ENCODE data around the gene CER1. TPM values are rescaled to one million over a fixed set of nuclear protein-coding genes. Genes with fewer than 3 reads are reported as not detected.

Gene CER1
- total and polyA plus RNA-seq, 2 donors (not counting 3 experiments of a cell fraction or from before 2014, with no cell fraction given), result 0.06 TPM; not detected in 1

GRCh38 chr9:14741369-14741768 lies 18.8 kb upstream of the CER1 start:
- no TSS peak for BruUV-seq (replicated peaks)
- no peak for DNase-seq (ENCODE audit: low read depth, low spot score)
- Histone ChIP-seq H3K4me1 (ENCODE audit: control insufficient read depth, extremely low read depth, insufficient read depth, low read length) (peaks cover 13% of the 10 kb centered on the region), H3K9me3 (replicated peaks; ENCODE audit: control insufficient read depth, insufficient read depth, low read length) (no peaks in the 10 kb centered on the region), H3K36me3 (ENCODE audit: control insufficient read depth in 2 of 2, extremely low read depth in 1 of 2, insufficient read depth in 2 of 2, low read length in 2 of 2) (no peaks in the 10 kb centered on the region), H4K20me1 (replicated peaks; ENCODE audit: control insufficient read depth, extremely low read depth, insufficient read depth, low read length) (no peaks in the 10 kb centered on the region), H3K9ac (replicated peaks; ENCODE audit: extremely low read depth, insufficient read depth, low read length) (no peak overlapping the region), H3K27me3 (ENCODE audit: control insufficient read depth in 2 of 2, insufficient read depth in 2 of 2, low read length in 2 of 2) (no peaks in the 10 kb centered on the region), H3K9me1 (replicated peaks; ENCODE audit: control insufficient read depth, extremely low read depth, insufficient read depth, low read length) (no peaks in the 10 kb centered on the region), H3K79me2 (ENCODE audit: control insufficient read depth, insufficient read depth, low read length) (no peaks in the 10 kb centered on the region), H2AFZ (ENCODE audit: low read depth, low read length) (peak overlapping the region; percentile 35), H3K4me2 (ENCODE audit: insufficient read depth, low read length) (no peak overlapping the region), H3K4me3 (replicated peaks in 1 of 3; ENCODE audit: insufficient read depth in 1 of 3, low read depth in 1 of 3, low read length in 3 of 3) (no peak overlapping the region), H3K27ac (ENCODE audit: insufficient read depth, low read depth, low read length) (no peak overlapping the region)
- FAIRE-seq, result no peak
- dilution Hi-C loops (cut with MboI; ENCODE audit: extremely low pct_ligation_motif_present, low sequenced_read_pairs), result no loop called here
- ChIA-PET POLR2A (interaction anchor here (0.6 kb wide), 1 partner anchor 1369 kb away, joined by 6 read pairs; no protein-coding TSS in a partner anchor), CTCF (interaction anchor here (0.9 to 1.2 kb wide), 5 partner anchors 9 to 276 kb away, joined by 3 to 5 read pairs (median 3); no protein-coding TSS in a partner anchor)
- no peak for TF ChIP-seq JUN (IDR thresholded peaks at IDR 0.05; ENCODE audit: borderline replicate concordance, insufficient read depth, insufficient read length, low read depth)
- TF ChIP-seq FOS (IDR thresholded peaks at IDR 0.05; ENCODE audit: borderline replicate concordance, insufficient read depth, low read length), result no peak
- TF ChIP-seq MYC (IDR thresholded peaks at IDR 0.05; ENCODE audit: low read depth, low read length), result no peak
- no peak for TF ChIP-seq MAX (IDR thresholded peaks at IDR 0.05; ENCODE audit: insufficient read depth, insufficient read length)
- TF ChIP-seq POLR2A (IDR thresholded peaks at IDR 0.05; ENCODE audit: low read depth, low read length), result no peak
- TF ChIP-seq GATA2 (IDR thresholded peaks at IDR 0.05; ENCODE audit: insufficient read depth, insufficient read length, low read depth, low read length), result no peak
- TF ChIP-seq POLR2AphosphoS5 (IDR thresholded peaks at IDR 0.05; ENCODE audit: insufficient read depth, low read depth, low read length), result no peak
- intact Hi-C loops (cut with micrococcal nuclease), result no loop called here

- no peak for TF ChIP-seq JUN (IDR thresholded peaks at IDR 0.05; ENCODE audit: borderline replicate concordance, insufficient read depth, insufficient read length, low read depth)
- no peak for TF ChIP-seq GATA2 (IDR thresholded peaks at IDR 0.05; ENCODE audit: insufficient read depth, insufficient read length, low read depth, low read length)
- no peak for TF ChIP-seq MYC (IDR thresholded peaks at IDR 0.05; ENCODE audit: low read depth, low read length)
- TF ChIP-seq EZH2 (IDR thresholded peaks at IDR 0.05; ENCODE audit: borderline replicate concordance, low read depth, low read length, severe bottlenecking), result no peak
- no peak for TF ChIP-seq MAX (IDR thresholded peaks at IDR 0.05; ENCODE audit: insufficient read depth, insufficient read length)
- TF ChIP-seq CTCF (IDR thresholded peaks at IDR 0.05; ENCODE audit: extremely low read depth in 1 of 2, insufficient read depth in 1 of 2, low read depth in 1 of 2, low read length in 2 of 2), result no peak
- no peak for TF ChIP-seq POLR2A (IDR thresholded peaks at IDR 0.05; ENCODE audit: low read depth, low read length)
- no peak for TF ChIP-seq FOS (IDR thresholded peaks at IDR 0.05; ENCODE audit: borderline replicate concordance, insufficient read depth, low read length)
- TF ChIP-seq POLR2AphosphoS5 (IDR thresholded peaks at IDR 0.05; ENCODE audit: insufficient read depth, low read depth, low read length), result no peak
- Histone ChIP-seq H3K9me3 (replicated peaks; ENCODE audit: control insufficient read depth, insufficient read depth, low read length) (no peaks in the 10 kb centered on the region), H2AFZ (ENCODE audit: low read depth, low read length) (no peak overlapping the region), H3K9ac (replicated peaks; ENCODE audit: extremely low read depth, insufficient read depth, low read length) (no peak overlapping the region), H3K36me3 (ENCODE audit: control insufficient read depth in 2 of 2, extremely low read depth in 1 of 2, insufficient read depth in 2 of 2, low read length in 2 of 2) (no peaks in the 10 kb centered on the region), H3K4me1 (ENCODE audit: control insufficient read depth, extremely low read depth, insufficient read depth, low read length) (no peaks in the 10 kb centered on the region), H3K27ac (ENCODE audit: insufficient read depth, low read depth, low read length) (no peak overlapping the region), H3K27me3 (ENCODE audit: control insufficient read depth in 2 of 2, insufficient read depth in 2 of 2, low read length in 2 of 2) (no peaks in the 10 kb centered on the region), H3K9me1 (replicated peaks; ENCODE audit: control insufficient read depth, extremely low read depth, insufficient read depth, low read length) (no peaks in the 10 kb centered on the region), H3K79me2 (ENCODE audit: control insufficient read depth, insufficient read depth, low read length) (no peaks in the 10 kb centered on the region), H3K4me3 (replicated peaks in 1 of 3; ENCODE audit: insufficient read depth in 1 of 3, low read depth in 1 of 3, low read length in 3 of 3) (no peak overlapping the region), H3K4me2 (ENCODE audit: insufficient read depth, low read length) (no peak overlapping the region), H4K20me1 (replicated peaks; ENCODE audit: control insufficient read depth, extremely low read depth, insufficient read depth, low read length) (no peaks in the 10 kb centered on the region)
- POLR2A ChIA-PET, result no interaction called here
- intact Hi-C loops (cut with micrococcal nuclease), result no loop called here
- FAIRE-seq, result no peak
- dilution Hi-C loops (cut with MboI; ENCODE audit: extremely low pct_ligation_motif_present, low sequenced_read_pairs), result no loop called here
- CTCF ChIA-PET, result interaction anchor here (1.2 to 1.3 kb wide), 2 partner anchors 72 to 81 kb away, joined by 3 to 4 read pairs; no protein-coding TSS in a partner anchor
- BruUV-seq (replicated peaks), result no TSS peak
- DNase-seq (ENCODE audit: low read depth, low spot score), result no peak
These were observed 10.6 kb upstream of the CER1 start for GRCh38 chr9:14733133-14733532.

All from endothelial cell of umbilical vein (primary cell).